AG20443 (cell line): ENCODE data around the gene KLHL30.

Experiments used
- DNase-seq: peaks from one replicate; pipeline ENCODE4 v3.0.0; 2012; ENCODE audit warnings: low spot score, mixed read lengths

The KLHL30 gene

GRCh38 chr2:238187618-238188548, 49.4 kb downstream of the KLHL30 start:
- DNase-seq: no peak

DNA sequence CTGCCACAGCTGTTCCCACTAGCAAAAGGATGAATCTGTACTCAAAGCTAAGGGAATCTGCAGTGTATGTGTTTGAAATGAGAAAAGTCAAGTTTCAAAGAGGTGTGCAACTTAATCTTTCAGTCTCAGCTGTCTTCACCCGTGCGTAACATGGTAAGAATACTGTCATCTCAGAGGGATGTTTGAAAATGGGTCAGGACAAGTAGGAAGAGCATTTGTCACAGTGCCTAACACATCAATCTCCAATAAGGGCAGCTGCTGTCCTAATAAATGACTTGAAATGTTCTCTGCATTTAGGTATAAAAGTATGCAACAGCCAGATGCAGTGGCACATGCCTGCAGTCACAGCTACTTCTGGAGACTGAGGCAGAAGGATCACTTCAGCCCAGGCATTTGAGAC, 52.0 kb downstream of the KLHL30 start:
- DNase-seq: no peak
